Pancreas (tissue), 10 donors: ENCODE measurements around the gene ANO10. TPM values are rescaled to one million over a fixed set of nuclear protein-coding genes. Genes with fewer than 3 reads are reported as not detected.
A peak's percentile ranks its signal among the peaks of the same experiment; 100 is the strongest.

ENCODE experiments used
- ATAC-seq, 4 donors: fragments of 200-7000 bp; cut with Tn5 transposase; one replicate each; pipeline versions ENCODE4 v1.8.0 to v1.9.1; 2020; ENCODE audit warnings: mild to moderate bottlenecking in 4 of 4, moderate library complexity in 4 of 4
- DNase-seq, 6 donors: peaks; one replicate each; pipeline ENCODE4 v3.0.0-alpha.2; 2020
- FAIRE-seq: peaks from 2 replicates; lab custom pipeline; 2012; peaks lifted over from hg19 to GRCh38; lab: Jason Lieb, UNC
- H3K27ac ChIP-seq, 4 donors: fragments of 200-600 bp; sonication (generic); 1 replicate in 3 of 4; 2 replicates in 1 of 4; pipeline versions ENCODE4 v1.5.0 to v1.8.0; 2020
- H3K27me3 ChIP-seq, 4 donors: fragments of 200-600 bp; one replicate each; pipeline ENCODE4 v1.8.0; 2021
- H3K36me3 ChIP-seq, 3 donors: fragments of 200-600 bp; sonication (generic) in 1 of 3; one replicate each; pipeline versions ENCODE4 v1.5.0 to v1.8.0; 2020 to 2021
- H3K4me1 ChIP-seq, 3 donors: fragments of 200-600 bp; one replicate each; pipeline ENCODE4 v1.8.0; 2021
- H3K4me3 ChIP-seq, 4 donors: fragments of 200-600 bp; sonication (generic) in 2 of 4; one replicate each; pipeline versions ENCODE4 v1.5.0 to v1.8.0; 2020 to 2021
- H3K9me3 ChIP-seq, 4 donors: fragments of 200-600 bp; one replicate each; pipeline ENCODE4 v1.8.0; 2021
- CTCF ChIP-seq, 4 donors: fragments of 200-600 bp; sonication (generic) in 3 of 4; IDR thresholded peaks; one replicate each; pipeline versions ENCODE4 v1.5.0 to v1.8.0; 2021; ENCODE audit warnings: antibody characterized with exemption in 4 of 4
- WGBS, 2 donors: extraction: QIAGEN DNeasy Blood & Tissue Kit; methylation state at CpG; one replicate each; pipeline ENCODE4 v1.1.7; 2013; 5-methylcytosine and 5-hydroxymethylcytosine counted together
- intact Hi-C, 3 donors: fragments of 100-400 bp; cut with DNase I; formaldehyde crosslinking; loops; one replicate each; pipeline versions ENCODE4 v1.11.1 to v1.14.2; 2022
- polyA plus RNA-seq, 2 donors: library from polyadenylated mRNA; stranded (reverse); fragments of 200-250 nt; gene quantifications; one replicate each; pipeline ENCODE4 v1.2.3, GENCODE V29; 2013
- total RNA-seq, 6 donors: library from RNA; stranded (reverse); fragmentation: NEBNext Ultra II Directional in 4 of 6; extraction: Animal tissue kit (Norgen Biotek cat#: 25700) in 4 of 6; gene quantifications; one replicate each; pipeline versions ENCODE4 v1.2.1 to v1.2.4, GENCODE V29; 2021 to 2023
- donor health status: healthy with polysubstance abuse.
- donor health status: DM: no; HTN: no; CAD: no; lungs with moderate emphysema.
- donor health status: DM: no; HTN: no; CAD: no.
- donor health status: control.
- donor health status: control.
- donor health status: Bipolar disorder and iron deficiency.
- donor health status: DM: yes; HTN: yes; CAD: no.
- donor health status: DM: no; HTN: no; CAD: no.
- donor health status: DM: no; HTN: no; CAD: no.
- donor health status: DM: yes; HTN: yes; CAD: no.

Gene ANO10
- total and polyA plus RNA-seq, 8 donors: 7.2 to 17.6 (median 10.1) TPM

GRCh38 chr3:43370293-43370980 is 251.4 kb downstream of the ANO10 start:
- ATAC-seq (no peak), FAIRE-seq (no peak), DNase-seq (no peak)
- no peak for TF ChIP-seq CTCF (IDR thresholded peaks at IDR 0.05)
- Histone ChIP-seq H3K27ac (no peak overlapping the region), H3K4me3 (no peak overlapping the region), H3K36me3 (no peaks in the 10 kb centered on the region), H3K9me3 (no peaks in the 10 kb centered on the region), H3K4me1 (no peaks in the 10 kb centered on the region), H3K27me3 (no peaks in the 10 kb centered on the region)
- intact Hi-C loops: no loop called here
- WGBS, 2 donors: 78 to 79% methylated on average over 6 of the region's 6 CpGs

- peak in 2 of 4 donors; percentile 33 to 67 for ATAC-seq
These were observed 252.2 kb downstream of the ANO10 start for GRCh38 chr3:43369404-43370292.

GRCh38 chr3:43366885-43367284 is 254.9 kb downstream of the ANO10 start:
- Histone ChIP-seq H3K9me3 (no peaks in the 10 kb centered on the region), H3K27ac (no peak overlapping the region), H3K27me3 (no peaks in the 10 kb centered on the region), H3K4me1 (no peaks in the 10 kb centered on the region), H3K36me3 (no peaks in the 10 kb centered on the region), H3K4me3 (no peak overlapping the region)
- ATAC-seq (no peak), DNase-seq (no peak), FAIRE-seq (no peak)
- no peak for TF ChIP-seq CTCF (IDR thresholded peaks at IDR 0.05)
- intact Hi-C loops: no loop called here
- 89 to 94% methylated on average over 9 of the region's 9 CpGs for WGBS, 2 donors

More at GRCh38 chr3:43369404-43370292, 252.2 kb downstream of the ANO10 start:
- H3K27ac ChIP-seq: no peak overlapping the region
- no peak overlapping the region for H3K4me3 ChIP-seq
- H3K4me1 ChIP-seq: no peaks in the 10 kb centered on the region
- no peaks in the 10 kb centered on the region for H3K27me3 ChIP-seq
- 89 to 94% methylated on average over 8 of the region's 8 CpGs for WGBS, 2 donors
- H3K9me3 ChIP-seq: no peaks in the 10 kb centered on the region
- DNase-seq (no peak), FAIRE-seq (no peak)
- no peak for TF ChIP-seq CTCF (IDR thresholded peaks at IDR 0.05)
- no peaks in the 10 kb centered on the region for H3K36me3 ChIP-seq
- intact Hi-C loops: no loop called here

GRCh38 chr3:43366481-43366880 is 255.3 kb downstream of the ANO10 start:
- no peak overlapping the region for H3K27ac ChIP-seq
- H3K36me3 ChIP-seq: no peaks in the 10 kb centered on the region
- no peaks in the 10 kb centered on the region for H3K9me3 ChIP-seq
- FAIRE-seq (no peak), DNase-seq (no peak), ATAC-seq (no peak)
- 74 to 79% methylated on average over 11 of the region's 11 CpGs for WGBS, 2 donors
- intact Hi-C loops: no loop called here
- H3K4me1 ChIP-seq: no peaks in the 10 kb centered on the region
- no peak for TF ChIP-seq CTCF (IDR thresholded peaks at IDR 0.05)
- H3K27me3 ChIP-seq: no peaks in the 10 kb centered on the region
- no peak overlapping the region for H3K4me3 ChIP-seq
